GM12864 (cell line): ENCODE data around the gene NEK2.

Experiments used
- DNase-seq: peaks from one replicate; pipeline ENCODE4 v3.0.0-alpha.2; 2011; ENCODE audit warnings: low read depth
- H3K4me3 ChIP-seq: 2 replicates; pipeline ENCODE4 v1.5.1; 2011; ENCODE audit warnings: mild to moderate bottlenecking, low read depth, low read length, control low read depth
- CTCF ChIP-seq: IDR thresholded peaks from 2 replicates; pipeline ENCODE4 v1.5.1; 2011; ENCODE audit warnings: low read depth, mild to moderate bottlenecking, moderate library complexity, low read length, control low read depth, inconsistent platforms; ENCODE audit errors: missing control alignments

NEK2 gene

GRCh38 chr1:211623515-211623914 is 51.9 kb downstream of the NEK2 start:
- TF ChIP-seq CTCF: no peak
- DNase-seq: no peak
- H3K4me3 ChIP-seq: no peak overlapping the region

DNA sequence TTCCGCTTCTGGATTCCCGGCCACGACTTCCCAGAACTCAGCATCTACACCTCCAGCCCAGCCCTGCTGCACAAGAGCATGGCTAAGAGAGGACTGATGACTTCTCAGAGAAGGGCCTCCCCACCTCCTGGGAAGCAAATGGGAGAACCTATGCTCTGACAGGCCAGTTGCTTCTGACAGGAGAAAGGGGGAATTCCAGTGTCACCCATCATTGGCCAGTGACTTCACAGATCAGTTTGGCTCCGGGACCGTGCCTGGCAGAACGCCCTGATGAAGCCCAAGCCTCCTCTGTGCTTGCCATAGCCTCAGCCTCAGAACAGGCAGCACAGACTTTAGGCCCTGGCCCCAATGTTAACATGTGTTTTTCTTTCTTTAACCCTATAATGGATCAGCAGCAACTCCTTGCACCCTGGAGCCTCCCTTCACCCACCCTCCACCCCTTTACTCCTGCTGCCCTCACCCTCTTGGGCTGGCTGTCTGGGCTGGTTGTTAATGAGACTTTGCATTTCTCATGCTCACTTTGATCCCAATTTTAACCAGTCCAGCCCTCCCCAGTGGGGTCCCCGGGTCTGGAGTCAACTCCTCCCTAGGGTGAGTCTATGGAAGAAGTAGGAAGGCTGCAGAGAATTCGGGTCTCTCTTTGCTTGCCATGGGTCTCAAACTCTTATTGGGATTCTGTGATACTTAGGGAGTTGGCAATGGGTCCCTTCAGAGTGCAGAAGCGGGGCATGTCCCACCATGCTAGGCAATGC is 53.8 kb downstream of the NEK2 start:
- H3K4me3 ChIP-seq: no peak overlapping the region
- TF ChIP-seq CTCF: no peak
- DNase-seq: no peak

DNA sequence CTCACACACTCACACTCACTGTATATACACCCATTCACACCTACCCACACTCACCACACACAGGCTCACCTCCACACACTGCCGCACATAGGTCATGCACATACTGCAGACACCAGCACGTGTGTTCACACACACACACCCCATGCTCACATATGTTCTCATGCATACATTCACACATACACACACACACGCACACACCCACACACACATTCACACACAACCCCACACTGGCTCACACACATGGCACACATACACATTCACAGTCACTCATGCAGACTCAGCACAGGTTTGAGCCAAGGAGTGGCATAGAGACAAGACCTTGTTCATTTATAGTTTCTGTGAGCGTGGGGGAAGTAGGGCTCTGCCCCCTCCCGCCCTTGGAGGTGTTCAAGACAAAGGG is 55.3 kb downstream of the NEK2 start:
- TF ChIP-seq CTCF: no peak
- DNase-seq: no peak

DNA sequence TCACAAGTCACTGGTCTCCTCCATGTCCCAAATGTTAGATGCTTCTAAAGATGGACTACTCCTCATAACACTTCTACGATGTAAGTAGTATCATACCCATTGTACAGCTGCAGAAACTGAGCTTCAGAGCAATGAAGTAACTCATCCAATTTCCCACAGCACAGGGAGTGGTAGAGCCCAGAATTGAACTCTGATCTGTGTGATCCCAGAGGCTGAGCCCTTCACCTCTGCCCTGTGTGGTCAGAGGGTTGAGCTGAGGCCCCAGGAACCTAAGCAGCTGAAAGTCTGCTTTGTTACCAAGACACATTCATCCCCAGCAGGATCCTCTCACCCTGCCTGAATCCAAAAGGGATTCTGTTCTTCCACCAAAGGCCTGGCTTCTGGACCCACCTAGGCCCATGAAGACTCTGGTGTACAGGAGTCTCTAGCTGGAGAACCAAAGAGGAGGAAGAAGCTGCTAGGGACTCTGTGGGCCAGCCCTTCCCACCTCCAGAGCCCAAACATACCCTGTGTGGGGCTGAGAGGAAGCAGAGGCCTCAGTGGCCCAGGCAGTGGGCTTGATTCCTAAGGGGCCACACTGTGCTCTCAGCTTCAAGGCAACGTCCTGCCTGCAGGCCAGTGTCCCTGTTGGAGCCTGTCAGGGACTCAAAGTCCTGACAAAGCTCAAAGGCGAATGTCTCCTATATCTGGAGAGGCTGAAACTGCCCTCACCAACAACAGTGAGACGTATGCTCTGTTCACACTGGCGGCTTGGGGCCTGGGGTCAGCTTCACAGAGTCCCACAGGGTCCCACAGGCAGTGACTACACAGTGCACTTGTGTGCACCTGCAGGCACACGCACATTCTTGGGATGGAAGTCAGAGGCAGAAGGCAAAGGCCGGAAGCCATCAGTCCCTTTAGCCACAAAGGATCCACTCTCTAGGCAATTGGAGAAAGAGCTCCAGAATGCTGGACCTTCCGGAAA is 56.1 kb downstream of the NEK2 start:
- no peak for TF ChIP-seq CTCF
- DNase-seq: no peak
- no peak overlapping the region for H3K4me3 ChIP-seq

More for the DNA sequence above, 55.3 kb downstream of the NEK2 start:
- no peak overlapping the region for H3K4me3 ChIP-seq

- DNase-seq: no peak
- no peak overlapping the region for H3K4me3 ChIP-seq
- no peak for TF ChIP-seq CTCF
Measured at GRCh38 chr1:211616965-211617297, 58.5 kb downstream of the NEK2 start.

DNA sequence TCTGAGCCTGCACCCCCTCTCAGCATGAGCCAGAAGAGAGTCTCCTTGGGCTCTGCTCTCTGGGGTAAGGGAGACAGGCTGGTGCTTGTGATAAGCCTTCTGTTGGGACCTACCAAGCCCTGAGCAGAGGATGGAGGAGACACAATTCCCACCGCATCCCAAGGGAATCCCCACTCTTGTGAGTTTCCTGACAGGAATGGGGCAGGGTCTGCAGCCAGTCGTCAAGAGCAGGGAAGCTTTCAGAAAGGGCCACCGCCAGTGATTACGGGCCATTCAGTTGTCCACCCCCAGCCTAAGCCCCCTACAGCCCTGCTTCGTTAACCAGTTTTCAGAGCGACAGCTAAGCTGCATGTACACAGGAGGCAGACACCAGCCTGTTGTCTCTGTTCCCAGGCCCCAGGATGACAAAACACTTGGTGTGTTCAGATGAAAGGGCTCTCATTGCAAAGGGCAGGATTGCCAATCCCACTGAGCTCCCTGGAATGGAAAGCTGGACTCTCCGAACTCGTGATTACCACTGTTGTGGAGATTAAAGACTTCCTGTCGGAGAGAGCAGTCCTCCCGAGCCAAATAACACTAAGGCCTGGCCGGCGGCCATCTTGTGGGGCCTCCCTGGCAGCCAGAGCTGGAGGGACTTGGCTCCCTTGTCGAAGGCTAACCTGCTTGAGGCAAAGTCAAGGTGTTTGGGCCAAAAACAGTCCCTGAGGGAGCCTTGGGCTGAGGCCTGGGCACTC is 59.0 kb downstream of the NEK2 start:
- no peak overlapping the region for H3K4me3 ChIP-seq
- TF ChIP-seq CTCF: no peak
- DNase-seq: no peak
